GM18505 (cell line): ENCODE results near the gene VAV2.
"Not testable (repeated sequence)": the region's sequence is repeated elsewhere in the genome, so short reads cannot be mapped to it uniquely, and the experiment has no call there.

Experiments
- ATAC-seq: cut with Tn5 transposase; IDR thresholded peaks from one replicate; pipeline ENCODE4 v1.9.1; 2021; ENCODE audit not compliant: unreplicated experiment
- POLR2A ChIP-seq: IDR thresholded peaks from 4 replicates; pipeline ENCODE4 v1.6.1; 2011; ENCODE audit warnings: borderline replicate concordance; ENCODE audit not compliant: insufficient read depth, insufficient read length; ENCODE audit errors: extremely low read depth

Gene VAV2

GRCh38 chr9:133996531-133997520 lies 4.7 kb upstream of the VAV2 start:
- ATAC-seq, result no peak
- no peak for TF ChIP-seq POLR2A

GRCh38 chr9:133995012-133995896 lies 3.1 kb upstream of the VAV2 start:
- no peak for ATAC-seq
- no peak for TF ChIP-seq POLR2A

- no peak for TF ChIP-seq POLR2A
- no peak for ATAC-seq
Measured at GRCh38 chr9:133994353-133995011, 2.4 kb upstream of the VAV2 start.

GRCh38 chr9:133993635-133994253 lies 1.6 kb upstream of the VAV2 start:
- no peak for ATAC-seq
- no peak for TF ChIP-seq POLR2A

- ATAC-seq, result peak; percentile 53
- TF ChIP-seq POLR2A, result peak; percentile 42
Measured at GRCh38 chr9:133992780-133993634, 883 bp upstream of the VAV2 start.

- peak; percentile 8 for ATAC-seq
- TF ChIP-seq POLR2A, result no peak
Measured at GRCh38 chr9:133991214-133991921, 756 bp downstream of the VAV2 start.

- no peak for ATAC-seq
- TF ChIP-seq POLR2A, result no peak
Measured at GRCh38 chr9:133990366-133991213, 1.5 kb downstream of the VAV2 start.

GRCh38 chr9:133989625-133990365 lies 2.3 kb downstream of the VAV2 start:
- TF ChIP-seq POLR2A, result no peak
- no peak for ATAC-seq

GRCh38 chr9:133988771-133989170 lies 3.4 kb downstream of the VAV2 start:
- ATAC-seq, result not testable (repeated sequence)

GRCh38 chr9:133987946-133988665 lies 4.0 kb downstream of the VAV2 start:
- no peak for TF ChIP-seq POLR2A
- ATAC-seq, result no peak

- no peak for TF ChIP-seq POLR2A
- no peak for ATAC-seq
Measured at GRCh38 chr9:133987446-133987788, 4.7 kb downstream of the VAV2 start.
